ENCODE results near the gene TRIM56.
"Not testable (repeated sequence)": the region's sequence is repeated elsewhere in the genome, so short reads cannot be mapped to it uniquely, and the experiment has no call there.

TRIM56 gene

DNA sequence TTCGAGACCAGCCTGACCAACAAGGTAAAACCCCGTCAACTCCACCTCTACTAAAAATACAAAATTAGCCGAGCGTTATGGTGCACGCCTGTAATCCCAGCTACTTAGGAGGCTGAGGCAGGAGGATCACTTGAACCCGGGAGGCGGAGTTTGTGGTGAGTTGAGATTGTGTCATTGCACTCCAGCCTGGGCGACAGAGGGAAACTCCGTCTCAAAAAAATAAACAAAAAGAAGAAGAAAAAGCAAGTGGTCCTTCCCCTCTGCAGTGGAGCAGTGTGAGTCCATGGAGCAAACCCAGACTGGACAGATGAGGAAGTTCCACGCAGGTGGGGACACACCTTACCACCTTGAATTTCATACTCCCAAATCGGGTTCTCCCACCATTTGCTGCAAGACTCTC is 28.6 kb downstream of the TRIM56 start:
- no peak for DNase-seq (ENCODE audit: low read depth)

DNA sequence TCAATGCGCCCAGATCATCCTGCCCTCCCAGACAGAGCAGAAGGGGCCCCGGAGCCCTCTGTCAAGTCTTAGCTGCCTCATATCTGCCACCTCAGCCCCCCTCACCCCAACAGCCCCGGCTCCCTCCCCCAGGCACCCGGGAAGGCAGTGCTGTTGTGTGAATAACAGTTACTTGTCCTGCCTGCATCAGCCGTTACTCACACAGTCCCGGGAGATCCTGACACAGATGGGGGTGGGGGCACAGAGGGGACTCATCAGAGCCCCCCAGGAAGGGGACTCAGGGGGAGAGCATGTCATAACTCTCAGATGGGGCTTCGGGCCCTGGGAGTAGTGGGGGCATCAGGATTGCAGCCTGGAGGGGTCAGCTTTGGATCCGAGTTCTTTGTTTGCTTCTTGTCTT is 29.2 kb downstream of the TRIM56 start:
- DNase-seq (ENCODE audit: low read depth), result no peak

DNA sequence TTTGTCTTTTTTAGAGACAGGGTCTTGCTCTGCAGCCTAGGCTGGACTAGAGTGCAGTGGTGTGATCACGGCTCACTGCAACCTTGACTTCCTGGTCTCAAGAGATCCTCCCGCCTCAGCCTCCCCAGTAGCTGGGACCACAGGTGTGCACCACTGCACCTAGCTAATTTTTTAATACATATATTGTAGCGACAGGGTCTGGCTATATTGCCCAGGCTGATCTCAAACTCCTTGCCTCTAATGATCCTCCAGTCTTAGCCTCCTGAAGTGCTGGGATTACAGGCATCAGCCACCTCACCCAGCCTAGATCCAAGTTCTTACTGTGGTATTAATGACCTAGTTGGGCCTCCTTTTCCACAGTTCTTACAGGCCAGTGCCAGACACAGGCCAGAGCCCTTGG is 29.9 kb downstream of the TRIM56 start:
- no peak for DNase-seq (ENCODE audit: low read depth)

DNA sequence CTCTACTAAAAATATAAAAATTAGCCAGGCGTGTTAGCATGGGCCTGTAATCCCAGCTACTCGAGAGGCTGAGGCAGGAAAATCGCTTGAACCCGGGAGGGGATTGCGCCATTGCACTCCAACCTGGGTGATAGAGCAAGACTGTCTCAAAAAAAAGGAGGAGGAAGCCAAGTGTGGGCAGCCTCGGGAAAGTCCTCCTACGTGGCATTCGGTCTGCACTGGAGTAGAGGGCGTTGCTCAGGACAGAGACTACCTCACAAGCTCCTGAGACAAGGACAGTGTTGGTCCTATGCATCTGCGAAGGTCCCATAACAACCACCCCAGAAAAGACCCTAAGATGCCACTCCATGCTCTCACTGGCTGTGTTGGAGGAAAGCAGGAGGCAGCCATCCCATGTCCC is 31.6 kb downstream of the TRIM56 start:
- DNase-seq (ENCODE audit: low read depth), result no peak

DNA sequence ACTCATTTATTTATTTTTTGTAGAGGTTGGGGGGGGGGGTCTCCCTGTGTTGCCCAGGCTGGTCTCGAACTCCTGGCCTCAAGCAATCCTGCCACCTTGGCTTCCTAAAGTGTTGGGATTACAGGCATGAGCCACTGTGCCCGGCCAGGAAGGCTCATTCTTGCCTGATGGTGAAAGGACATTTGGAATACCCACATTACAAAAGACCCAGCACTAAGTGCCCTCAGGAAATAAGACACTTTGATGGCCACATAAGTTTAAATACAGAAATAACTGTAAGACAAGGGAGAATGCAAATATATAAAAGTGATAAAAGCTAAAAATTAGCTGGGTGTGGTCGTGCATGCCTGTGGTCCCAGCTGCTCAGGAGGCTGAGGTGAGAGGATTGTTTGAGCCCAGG is 33.6 kb downstream of the TRIM56 start:
- no peak for DNase-seq (ENCODE audit: low read depth)

DNA sequence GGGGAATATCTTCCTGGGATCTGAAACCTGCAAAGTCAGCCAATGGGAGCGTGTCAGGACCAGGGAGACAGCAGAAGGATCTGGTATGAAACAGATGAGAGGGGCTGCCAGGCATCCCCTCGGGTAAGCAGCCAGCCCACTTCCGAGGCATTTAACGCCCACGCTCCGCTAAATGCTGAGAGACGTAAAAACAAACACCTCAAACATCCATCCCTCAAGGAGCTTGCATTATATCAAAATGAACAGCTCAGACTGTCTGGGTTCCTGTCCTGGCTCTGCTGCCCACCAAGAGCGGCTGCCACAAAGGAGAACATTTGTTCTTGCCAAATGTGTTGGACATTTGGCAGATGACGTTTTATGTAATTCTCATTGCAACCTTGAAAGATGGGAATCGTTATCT is 34.6 kb downstream of the TRIM56 start:
- no peak for DNase-seq (ENCODE audit: low read depth)

GRCh38 chr7:101120315-101120714 is 35.0 kb downstream of the TRIM56 start:
- DNase-seq (ENCODE audit: low read depth), result no peak

DNA sequence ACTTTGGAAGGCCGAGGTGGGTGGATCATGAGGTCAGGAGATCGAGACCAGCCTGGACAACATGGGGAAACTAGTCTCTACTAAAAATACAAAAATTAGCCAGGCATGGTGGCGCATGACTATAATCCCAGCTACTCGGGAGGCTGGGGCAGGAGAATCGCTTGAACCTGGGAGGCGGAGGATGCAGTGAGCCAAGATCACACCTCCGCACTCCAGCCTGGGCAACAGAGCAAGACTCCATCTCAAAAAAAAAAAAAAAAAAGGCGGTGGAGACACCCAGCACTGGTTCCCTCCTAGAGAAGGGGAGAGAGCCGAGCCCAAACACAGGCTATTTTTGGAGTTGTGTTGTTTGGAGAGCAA is 36.3 kb downstream of the TRIM56 start:
- not testable (repeated sequence) for DNase-seq (ENCODE audit: low read depth)

DNA sequence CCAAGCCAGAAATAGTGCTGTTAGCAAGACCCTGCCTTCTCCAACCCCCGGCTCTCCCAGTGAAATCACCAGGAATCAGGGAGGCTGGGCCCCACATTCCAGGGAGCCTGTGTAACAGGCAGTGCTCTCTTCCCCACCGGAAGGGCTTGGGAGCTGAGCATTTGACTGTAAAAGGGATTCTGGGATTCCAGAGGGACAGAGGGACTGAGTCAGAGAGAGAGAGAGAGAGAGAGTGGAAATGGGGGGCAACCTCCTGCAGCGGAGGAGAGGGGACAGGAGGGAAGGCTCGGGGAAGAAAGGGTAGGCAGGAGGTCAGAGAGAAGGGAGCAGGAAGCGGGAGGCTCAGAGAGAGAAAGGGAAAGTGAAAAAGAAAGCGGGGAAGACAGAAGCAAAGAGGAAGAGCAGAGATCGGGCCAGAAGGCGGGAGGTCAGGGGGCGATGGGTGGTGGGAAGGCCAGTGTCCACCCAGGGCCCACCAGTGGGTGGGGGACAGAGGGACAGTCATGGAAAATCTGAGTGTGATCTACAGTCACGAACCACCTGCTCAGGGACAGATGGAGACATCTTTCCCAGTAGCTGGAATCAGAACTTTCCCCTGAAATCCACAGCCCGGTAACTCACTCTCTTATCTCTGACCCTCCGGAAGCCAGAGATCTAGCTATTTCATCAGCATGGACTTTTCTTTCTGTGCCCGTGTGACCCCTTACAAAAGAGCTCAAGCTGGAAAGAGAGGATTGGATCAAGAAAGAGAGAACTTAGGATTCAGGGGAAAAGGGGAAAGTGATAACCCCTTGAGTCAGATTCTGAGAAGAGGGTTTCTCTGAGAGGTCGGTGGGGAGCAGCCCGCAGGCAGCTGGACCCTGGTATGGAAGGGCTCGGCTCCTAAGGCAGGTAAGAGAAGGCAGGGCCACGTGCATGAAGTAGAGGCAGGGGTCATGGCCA is 37.0 kb downstream of the TRIM56 start:
- DNase-seq (ENCODE audit: low read depth), result no peak

GRCh38 chr7:101122933-101123702 is 37.8 kb downstream of the TRIM56 start:
- no peak for DNase-seq (ENCODE audit: low read depth)

DNA sequence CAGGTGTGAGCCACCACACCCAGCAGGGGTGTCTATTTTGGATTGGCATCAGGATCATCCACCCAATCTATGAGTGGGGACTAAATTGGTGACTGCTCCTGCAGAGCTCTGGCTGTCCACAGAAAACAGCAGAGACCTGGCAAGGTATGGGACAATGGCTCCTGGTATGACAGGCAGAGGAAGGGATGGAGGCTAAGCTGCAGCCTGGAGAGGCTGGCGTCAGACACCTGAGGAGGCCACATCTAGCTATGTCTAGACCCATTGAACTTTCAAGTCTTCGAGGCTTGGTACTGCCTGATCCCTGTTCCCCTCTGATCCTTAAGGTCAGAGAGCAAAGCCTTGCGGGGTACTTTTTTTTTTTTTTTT is 38.4 kb downstream of the TRIM56 start:
- DNase-seq (ENCODE audit: low read depth), result no peak

- no peak for DNase-seq (ENCODE audit: low read depth)
These were observed 39.2 kb downstream of the TRIM56 start for GRCh38 chr7:101124376-101125056.

- no peak for DNase-seq (ENCODE audit: low read depth)
These were observed 40.8 kb downstream of the TRIM56 start for GRCh38 chr7:101125989-101126650.

DNA sequence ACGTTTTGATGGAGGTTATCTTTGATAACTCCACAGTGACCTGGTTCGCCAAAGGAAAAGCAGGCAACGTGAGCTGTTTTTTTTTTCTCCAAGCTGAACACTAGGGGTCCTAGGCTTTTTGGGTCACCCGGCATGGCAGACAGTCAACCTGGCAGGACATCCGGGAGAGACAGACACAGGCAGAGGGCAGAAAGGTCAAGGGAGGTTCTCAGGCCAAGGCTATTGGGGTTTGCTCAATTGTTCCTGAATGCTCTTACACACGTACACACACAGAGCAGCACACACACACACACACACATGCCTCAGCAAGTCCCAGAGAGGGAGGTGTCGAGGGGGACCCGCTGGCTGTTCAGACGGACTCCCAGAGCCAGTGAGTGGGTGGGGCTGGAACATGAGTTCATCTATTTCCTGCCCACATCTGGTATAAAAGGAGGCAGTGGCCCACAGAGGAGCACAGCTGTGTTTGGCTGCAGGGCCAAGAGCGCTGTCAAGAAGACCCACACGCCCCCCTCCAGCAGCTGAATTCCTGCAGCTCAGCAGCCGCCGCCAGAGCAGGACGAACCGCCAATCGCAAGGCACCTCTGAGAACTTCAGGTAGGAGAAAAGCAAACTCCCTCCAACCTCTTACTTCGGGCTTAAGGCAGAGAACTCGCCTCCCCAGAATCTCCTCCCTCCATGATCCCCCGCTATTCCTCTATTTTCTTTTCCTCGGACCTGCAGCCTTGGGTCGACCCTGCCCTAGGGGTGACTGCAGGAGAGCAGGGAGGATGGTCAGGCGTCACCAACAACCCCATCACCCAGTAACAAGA is 41.6 kb downstream of the TRIM56 start, which contains the start of gene SERPINE1:
Gene SERPINE1 (plus strand): TSS at position 454 of the 809 bp plus-strand sequence. CDS start 1,290 bp downstream, outside the sequence.
- DNase-seq (ENCODE audit: low read depth), result peak; percentile 29

GRCh38 chr7:101127460-101128039 is 42.3 kb downstream of the TRIM56 start:
- DNase-seq (ENCODE audit: low read depth), result no peak

- DNase-seq (ENCODE audit: low read depth), result no peak
These were observed 43.0 kb downstream of the TRIM56 start for GRCh38 chr7:101128040-101128834.

- DNase-seq (ENCODE audit: low read depth), result no peak
These were observed 44.4 kb downstream of the TRIM56 start for GRCh38 chr7:101129603-101130117.

DNA sequence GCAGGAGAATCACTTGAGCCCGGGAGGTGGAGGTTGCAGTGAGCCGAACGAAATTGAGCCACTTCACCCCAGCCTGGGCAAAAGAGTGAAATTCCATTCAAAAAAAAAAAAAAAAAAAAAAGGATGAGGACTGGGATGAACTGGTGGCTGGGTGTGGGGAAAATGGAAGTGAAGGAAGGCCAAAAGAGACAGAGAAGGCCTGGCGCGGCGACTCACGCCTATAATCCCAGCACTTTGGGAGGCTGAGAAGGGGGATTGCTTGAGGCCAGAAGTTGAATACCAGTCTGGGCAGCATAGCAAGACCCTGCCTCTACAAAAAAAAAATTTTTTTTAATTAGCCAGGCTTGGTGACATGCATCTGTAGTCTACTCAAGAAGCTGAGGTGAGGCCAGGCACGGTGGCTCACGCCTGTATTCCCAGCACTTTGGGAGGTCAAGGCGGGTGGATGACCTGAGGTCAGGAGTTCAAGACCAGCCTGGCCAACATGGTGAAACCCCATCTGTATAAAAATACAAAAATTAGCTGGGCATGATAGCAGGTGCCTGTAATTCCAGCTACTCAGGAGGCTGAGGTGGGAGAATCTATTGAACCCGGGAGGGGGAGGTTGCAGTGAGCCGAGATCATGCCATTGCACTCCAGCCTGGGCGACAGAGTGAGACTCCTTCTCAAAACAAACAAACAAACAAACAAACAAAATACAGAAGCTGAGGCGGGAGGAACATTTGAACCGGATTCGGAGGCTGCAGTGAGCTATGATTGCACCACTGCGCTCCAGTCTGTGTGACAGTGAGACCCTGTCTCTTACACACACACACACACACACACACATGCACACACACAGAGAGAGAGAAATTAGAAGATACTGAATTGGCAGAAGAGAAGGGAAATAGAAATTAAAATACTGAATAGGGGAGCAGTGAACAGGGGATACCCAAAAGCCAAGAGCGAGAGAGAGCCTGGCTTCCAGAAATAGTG is 47.6 kb downstream of the TRIM56 start:
- DNase-seq (ENCODE audit: low read depth), result not testable (repeated sequence)

Measured in stimulated activated CD8-positive, alpha-beta memory T cell treated with anti-CD3 and anti-CD28 coated beads, Interleukin-12 subunit alpha, Interleukin-12 subunit beta, amount 100 ng/mL, for 1 hour (primary cell).